HG02852 (cell line): ENCODE measurements around the gene ZNF613.
A peak's percentile ranks its signal among the peaks of the same experiment; 100 is the strongest.
"Not testable (repeated sequence)": the region's sequence is repeated elsewhere in the genome, so short reads cannot be mapped to it uniquely, and the experiment has no call there.

Source experiments
- ATAC-seq: cut with Tn5 transposase; IDR thresholded peaks from one replicate; pipeline ENCODE4 v1.9.1; 2021; ENCODE audit warnings: mild to moderate bottlenecking, moderate library complexity; ENCODE audit not compliant: unreplicated experiment

The ZNF613 gene

GRCh38 chr19:51938936-51939335 is 11.7 kb downstream of the ZNF613 start:
- no peak for ATAC-seq

GRCh38 chr19:51944798-51945552 is 17.7 kb downstream of the ZNF613 start:
- ATAC-seq, result no peak

GRCh38 chr19:51946602-51947001 is 19.3 kb downstream of the ZNF613 start:
- ATAC-seq, result no peak

GRCh38 chr19:51948975-51949374 is 21.7 kb downstream of the ZNF613 start:
- no peak for ATAC-seq

- ATAC-seq, result not testable (repeated sequence)
Observed at GRCh38 chr19:51957846-51958245, 30.6 kb downstream of the ZNF613 start.

GRCh38 chr19:51959791-51960190 is 32.5 kb downstream of the ZNF613 start:
- no peak for ATAC-seq

GRCh38 chr19:51960621-51961233 is 33.5 kb downstream of the ZNF613 start:
- ATAC-seq, result not testable (repeated sequence)

- ATAC-seq, result no peak
Observed at GRCh38 chr19:51965583-51965982, 38.3 kb downstream of the ZNF613 start.

GRCh38 chr19:51970718-51971117 is 43.4 kb downstream of the ZNF613 start:
- ATAC-seq, result no peak

GRCh38 chr19:51971624-51972023 is 44.4 kb downstream of the ZNF613 start:
- no peak for ATAC-seq

- ATAC-seq, result not testable (repeated sequence)
Observed at GRCh38 chr19:51975787-51976186, 48.5 kb downstream of the ZNF613 start.

GRCh38 chr19:51976852-51977251 is 49.6 kb downstream of the ZNF613 start:
- no peak for ATAC-seq

- ATAC-seq, result no peak
Observed at GRCh38 chr19:51977346-51977745, 50.1 kb downstream of the ZNF613 start.

- no peak for ATAC-seq
Observed at GRCh38 chr19:51978882-51979281, 51.6 kb downstream of the ZNF613 start.

- ATAC-seq, result no peak
Observed at GRCh38 chr19:51980116-51980736, 53.0 kb downstream of the ZNF613 start.

- not testable (repeated sequence) for ATAC-seq
Observed at GRCh38 chr19:51980926-51981325, 53.7 kb downstream of the ZNF613 start.

- no peak for ATAC-seq
Observed at GRCh38 chr19:51983361-51983760, 56.1 kb downstream of the ZNF613 start.

- ATAC-seq, result peak; percentile 68
Observed at GRCh38 chr19:51986309-51987291, 59.3 kb downstream of the ZNF613 start, which contains the start of gene ZNF350. TSS of gene ZNF350 (minus strand) at chr19:51986840. CDS start at chr19:51974360, 12,480 bp downstream.

GRCh38 chr19:51993422-51993821 is 66.2 kb downstream of the ZNF613 start:
- no peak for ATAC-seq

GRCh38 chr19:51994048-51994644 is 66.9 kb downstream of the ZNF613 start:
- ATAC-seq, result no peak
